ENCODE data around the gene GMPS.

The GMPS gene

GRCh38 chr3:155991212-155991611, 120.8 kb downstream of the GMPS start:
- Histone ChIP-seq H3K4me1 (ENCODE audit: control insufficient read depth, insufficient read depth, low read length) (no peaks in the 10 kb centered on the region; the same call in 1 of the 2 replicates), H3K9me3 (ENCODE audit: control insufficient read depth, insufficient read depth, low read length) (no peaks in the 10 kb centered on the region), H3K4me3 (ENCODE audit: low read length) (no peak overlapping the region), H3K27me3 (ENCODE audit: control insufficient read depth, insufficient read depth, low read length) (no peaks in the 10 kb centered on the region; the same call in 1 of the 2 replicates), H3K27ac (ENCODE audit: low read length) (no peak overlapping the region), H3K36me3 (ENCODE audit: control insufficient read depth, insufficient read depth, low read length) (no peaks in the 10 kb centered on the region)
- DNase-seq (ENCODE audit: low read depth, low spot score): no peak
- WGBS (ENCODE audit: insufficient coverage, insufficient read length): no CpG with 5 or more reads among the region's 4 CpGs

GRCh38 chr3:155991847-155992246, 121.4 kb downstream of the GMPS start:
- Histone ChIP-seq H3K9me3 (ENCODE audit: control insufficient read depth, insufficient read depth, low read length) (no peaks in the 10 kb centered on the region), H3K36me3 (ENCODE audit: control insufficient read depth, insufficient read depth, low read length) (no peaks in the 10 kb centered on the region), H3K27ac (ENCODE audit: low read length) (no peak overlapping the region), H3K4me3 (ENCODE audit: low read length) (no peak overlapping the region), H3K4me1 (ENCODE audit: control insufficient read depth, insufficient read depth, low read length) (no peaks in the 10 kb centered on the region; the same call in 1 of the 2 replicates), H3K27me3 (ENCODE audit: control insufficient read depth, insufficient read depth, low read length) (no peaks in the 10 kb centered on the region; the same call in 1 of the 2 replicates)
- no CpG with 5 or more reads among the region's 1 CpG for WGBS (ENCODE audit: insufficient coverage, insufficient read length)
- DNase-seq (ENCODE audit: low read depth, low spot score): no peak
